ENCODE measurements around the gene SLC39A1. TPM values are rescaled to one million over a fixed set of nuclear protein-coding genes. Genes with fewer than 3 reads are reported as not detected.
"Not testable (repeated sequence)": the region's sequence is repeated elsewhere in the genome, so short reads cannot be mapped to it uniquely, and the experiment has no call there.

SLC39A1 gene
- total RNA-seq, 1 donor from 2014 or later: 73.9 TPM

DNA sequence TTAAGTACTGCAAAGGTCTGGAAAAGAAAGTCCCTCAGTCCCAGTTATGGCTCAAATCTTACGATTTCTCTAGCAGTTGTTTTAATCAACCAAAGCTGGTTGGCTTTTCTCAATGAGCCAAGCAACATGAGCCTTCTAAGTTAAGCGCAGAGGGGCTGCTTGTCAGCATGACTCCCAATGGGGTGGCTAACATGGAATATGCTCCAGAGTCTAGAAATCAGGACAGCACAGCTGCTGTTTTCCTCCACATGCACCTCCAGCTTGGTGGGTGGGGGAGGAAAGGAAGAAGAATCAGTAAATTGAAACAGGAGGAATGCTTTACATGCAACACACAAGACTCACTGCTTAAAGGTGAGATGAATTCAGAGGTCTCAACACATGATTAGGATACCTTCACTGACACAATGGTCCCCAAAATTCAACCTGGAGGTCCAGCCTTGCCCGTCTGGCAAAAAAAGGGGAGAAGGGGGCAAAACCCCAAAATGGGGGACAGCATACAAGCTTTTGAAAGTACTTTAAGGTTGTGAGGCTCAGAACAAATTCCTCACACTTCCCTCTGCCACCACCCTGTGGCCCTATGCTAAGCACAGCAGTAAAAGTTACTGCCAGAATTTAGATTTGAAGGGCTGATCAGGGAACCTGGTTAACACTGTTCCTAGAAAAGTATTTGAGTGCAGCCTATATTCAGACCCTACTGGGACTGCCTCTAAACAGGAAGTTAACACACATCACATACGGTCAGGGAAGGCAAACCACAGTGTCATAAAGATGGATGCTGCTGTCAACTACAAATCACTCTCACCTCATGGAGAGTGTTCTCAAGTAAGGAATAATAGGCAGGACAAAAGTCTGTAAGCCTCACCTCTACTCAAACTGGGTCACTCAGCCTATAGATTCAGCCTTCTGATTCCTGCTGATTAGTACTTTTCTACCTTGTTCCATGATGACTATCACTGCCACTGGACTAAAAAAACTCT is 43.2 kb downstream of the SLC39A1 start:
- DNase-seq (ENCODE audit: low spot score): no peak
- no peak for ATAC-seq
- intact Hi-C loops (cut with DNase I): no loop called here

GRCh38 chr1:153916297-153916696 is 47.0 kb downstream of the SLC39A1 start:
- no peak for ATAC-seq
- DNase-seq (ENCODE audit: low spot score): no peak
- intact Hi-C loops (cut with DNase I): no loop called here

DNA sequence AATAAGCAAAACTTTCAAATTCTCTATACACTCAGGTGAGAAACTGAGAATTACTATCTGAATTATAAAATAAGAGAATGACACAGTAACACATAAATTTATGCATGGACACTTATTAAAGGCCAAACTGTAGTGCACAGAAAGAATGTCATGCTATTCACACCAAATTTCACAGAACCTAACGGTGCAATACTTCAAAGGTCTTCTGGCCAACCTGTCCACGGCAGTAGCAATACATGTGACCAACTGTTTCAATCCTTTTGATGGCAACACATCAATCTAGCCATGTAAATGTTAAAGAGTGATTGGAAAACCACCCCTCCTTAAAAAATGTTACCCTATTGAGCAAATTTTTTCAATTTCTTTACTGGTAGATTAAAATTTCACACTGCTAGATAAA is 51.0 kb downstream of the SLC39A1 start:
- intact Hi-C loops (cut with DNase I): no loop called here
- DNase-seq (ENCODE audit: low spot score) (no peak), ATAC-seq (no peak)

DNA sequence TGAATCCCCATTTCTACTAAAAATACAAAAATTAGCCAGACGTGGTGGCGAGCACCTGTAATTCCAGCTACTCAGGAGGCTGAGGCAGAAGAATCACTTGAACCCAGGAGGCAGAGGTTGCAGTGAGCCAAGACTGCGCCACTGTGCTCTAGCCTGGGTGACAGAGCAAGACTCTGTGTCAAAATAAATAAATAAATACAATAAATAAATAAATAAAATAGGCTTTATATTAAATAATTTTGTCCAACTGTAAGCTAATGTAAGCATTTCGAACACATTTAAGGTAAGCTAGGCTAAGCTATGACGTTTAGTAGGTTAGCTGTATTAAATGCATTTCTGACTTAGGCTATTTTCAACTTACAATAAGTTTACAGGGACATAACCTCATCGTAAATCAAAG is 52.8 kb downstream of the SLC39A1 start:
- DNase-seq (ENCODE audit: low spot score); ATAC-seq; intact Hi-C loops (cut with DNase I): not testable (repeated sequence)

Small RNAs within 50 kb of the gene (microRNA-seq; reads per million reads assigned to microRNA genes)
- not detected for gene MIR6737

Other genes with a start within 250 kb of the SLC39A1 start
- 72.4 TPM for gene INTS3, start 235.5 kb downstream of the SLC39A1 start, total RNA-seq
- 38.0 TPM for gene SLC27A3, start 188.1 kb downstream of the SLC39A1 start, total RNA-seq
- 59.6 TPM for gene GATAD2B, start 40.6 kb downstream of the SLC39A1 start, total RNA-seq
- gene DENND4B, start 16.8 kb downstream of the SLC39A1 start, total RNA-seq: 78.9 TPM
- gene CRTC2, start 4.9 kb downstream of the SLC39A1 start, total RNA-seq: 58.1 TPM
- gene CREB3L4, start 4.4 kb upstream of the SLC39A1 start, total RNA-seq: 11.8 TPM
- gene JTB, start 14.1 kb upstream of the SLC39A1 start, total RNA-seq: 72.8 TPM
- 90.1 TPM for gene RAB13, start 22.8 kb upstream of the SLC39A1 start, total RNA-seq
- 1,621 TPM for gene RPS27, start 27.2 kb upstream of the SLC39A1 start, total RNA-seq
- 0.18 TPM for gene NUP210L, start 191.5 kb upstream of the SLC39A1 start, total RNA-seq
- 229 TPM for gene TPM3, start 228.6 kb upstream of the SLC39A1 start, total RNA-seq
- not detected for gene CFAP141, start 242.8 kb upstream of the SLC39A1 start, total RNA-seq

All from sciatic nerve (tissue), 2 donors.